Heart right ventricle (tissue), 16 donors: ENCODE data around the gene ADA. TPM values are rescaled to one million over a fixed set of nuclear protein-coding genes. Genes with fewer than 3 reads are reported as not detected.

Experiments
- ATAC-seq, 8 donors: fragments of 200-7000 bp; cut with Tn5 transposase; one replicate each; pipeline ENCODE4 v1.9.1; 2020; ENCODE audit warnings: mild to moderate bottlenecking in 8 of 8, moderate library complexity in 8 of 8, moderate number of reproducible peaks in 1 of 8
- DNase-seq, 2 donors: peaks; one replicate each; pipeline ENCODE4 v3.0.0-alpha.2; 2020
- H3K27ac ChIP-seq, 10 donors: fragments of 200-600 bp; sonication (generic) in 2 of 10; one replicate each; pipeline versions ENCODE4 v1.5.0 to v1.8.0; 2020 to 2022; ENCODE audit warnings: mild to moderate bottlenecking in 3 of 10
- H3K27me3 ChIP-seq, 7 donors: fragments of 200-600 bp; one replicate each; pipeline ENCODE4 v1.8.0; 2021 to 2022; ENCODE audit warnings: mild to moderate bottlenecking in 2 of 7
- H3K36me3 ChIP-seq, 9 donors: fragments of 200-600 bp; sonication (generic) in 1 of 9; one replicate each; pipeline versions ENCODE4 v1.5.0 to v1.8.0; 2020 to 2022; ENCODE audit warnings: mild to moderate bottlenecking in 2 of 9
- H3K4me1 ChIP-seq, 9 donors: fragments of 200-600 bp; sonication (generic) in 1 of 9; one replicate each; pipeline versions ENCODE4 v1.5.0 to v1.8.0; 2020 to 2022; ENCODE audit warnings: mild to moderate bottlenecking in 4 of 9
- H3K4me3 ChIP-seq, 10 donors: fragments of 200-600 bp; sonication (generic) in 2 of 10; one replicate each; pipeline versions ENCODE4 v1.5.0 to v1.8.0; 2020 to 2022; ENCODE audit warnings: mild to moderate bottlenecking in 7 of 10, moderate library complexity in 2 of 10
- H3K9me3 ChIP-seq, 11 donors: fragments of 200-600 bp in 10 of 11; sonication (generic) in 2 of 11; one replicate each; pipeline versions ENCODE4 v1.5.0 to v1.8.0; 2013 to 2022; ENCODE audit warnings: mild to moderate bottlenecking in 2 of 11, control low read depth in 1 of 11, moderate library complexity in 1 of 11
- CTCF ChIP-seq, 9 donors: fragments of 200-600 bp; sonication (generic) in 2 of 9; IDR thresholded peaks; one replicate each; pipeline versions ENCODE4 v1.5.0 to v1.8.0; 2021 to 2022; ENCODE audit warnings: antibody characterized with exemption in 9 of 9, mild to moderate bottlenecking in 5 of 9, moderate library complexity in 1 of 9
- WGBS, 2 donors: extraction: QIAGEN DNeasy Blood & Tissue Kit; methylation state at CpG; one replicate each; pipeline ENCODE4 v1.1.7; 2013; ENCODE audit warnings: inconsistent platforms in 1 of 2; 5-methylcytosine and 5-hydroxymethylcytosine counted together
- intact Hi-C, 10 donors: fragments of 100-400 bp; cut with DNase I; formaldehyde crosslinking; loops; one replicate each; pipeline versions ENCODE4 v1.11.1 to v1.14.2; 2022
- polyA plus RNA-seq, 2 donors: library from polyadenylated mRNA; stranded (reverse); fragments of 200-250 nt; gene quantifications; one replicate each; pipeline ENCODE4 v1.2.3, GENCODE V29; 2013
- total RNA-seq, 10 donors: library from RNA; stranded (reverse); fragmentation: NEBNext Ultra II Directional in 3 of 10; extraction: Animal tissue kit (Norgen Biotek cat#: 25700) in 3 of 10; gene quantifications; one replicate each; pipeline versions ENCODE4 v1.2.1 to v1.2.4, GENCODE V29; 2021 to 2023
- donor health status: Arrhythmogenic right ventricular cardiomyopathy.
- donor health status: ischemic (EF 13 %, LVEDD 7.1; RV severe dilation, severe dysfunction).
- donor health status: healthy with polysubstance abuse.
- donor health status: DM: no; HTN: yes; CAD: no.
- donor health status: DM: no; HTN: no; CAD: no.
- donor health status: ischemic (EF 25% LVEDD 6.9; RV normal size, moderate dysfunction).
- donor health status: ischemic (EF 25% LVEDD 5.7; RV mildly dilated, moderate dysfunction).
- donor health status: healthy.
- donor health status: DM: yes; HTN: yes; CAD: no.
- donor health status: Ischemic cardiomyopathy.
- donor health status: ischemic (EF 35%, LVEDD 5.7; RV mildly dilated, moderate dysfunction).
- donor health status: nonischemic (EF 11% LVEDD 7.7; RV severe dilation, severe dysfunction).
- donor health status: DM: yes; HTN: yes; CAD: no.
- donor health status: PGD.
- donor health status: ischemic (EF 29% LVEDD 5.4; RV normal size, mild dysfunction).
- donor health status: nonischemic (EF 23%, LVEDD 6.1; RV moderate dilation, normal function).

ADA gene
- total and polyA plus RNA-seq, 12 donors, result 1.6 to 18.3 (median 5.1) TPM

- H3K9me3 ChIP-seq, result no peaks in the 10 kb centered on the region
- DNase-seq (no peak), ATAC-seq (no peak)
- H3K4me3 ChIP-seq, result no peak overlapping the region
- peaks cover 0 to 12% (median 0%) of the 10 kb centered on the region in 9 donors for H3K36me3 ChIP-seq
- intact Hi-C loops, result no loop called here
- no peaks in the 10 kb centered on the region for H3K27me3 ChIP-seq
- TF ChIP-seq CTCF (IDR thresholded peaks at IDR 0.05), result no peak
- H3K4me1 ChIP-seq, result peaks cover 18 to 80% (median 58%) of the 10 kb centered on the region in 9 donors
- peak overlapping the region in 1 of 10 donors; percentile 29 for H3K27ac ChIP-seq
- 74 to 77% methylated on average over 3 of the region's 3 CpGs for WGBS, 2 donors
These were observed 2.4 kb downstream of the ADA start for GRCh38 chr20:44649126-44649525.

- no peak overlapping the region for H3K4me3 ChIP-seq
- H3K27ac ChIP-seq, result peak overlapping the region in 1 of 10 donors; percentile 29
- H3K27me3 ChIP-seq, result no peaks in the 10 kb centered on the region
- no peak for TF ChIP-seq CTCF (IDR thresholded peaks at IDR 0.05)
- ATAC-seq (no peak), DNase-seq (no peak)
- intact Hi-C loops, result no loop called here
- H3K4me1 ChIP-seq, result peaks cover 20 to 85% (median 63%) of the 10 kb centered on the region in 9 donors
- no peaks in the 10 kb centered on the region for H3K9me3 ChIP-seq
- H3K36me3 ChIP-seq, result peaks cover 0 to 12% (median 0%) of the 10 kb centered on the region in 9 donors
- 75 to 82% methylated on average over 7 of the region's 7 CpGs for WGBS, 2 donors
These were observed 2.9 kb downstream of the ADA start for GRCh38 chr20:44648579-44648978.

GRCh38 chr20:44648068-44648467 is 3.4 kb downstream of the ADA start:
- intact Hi-C loops, result no loop called here
- Histone ChIP-seq H3K27ac (no peak overlapping the region), H3K9me3 (no peaks in the 10 kb centered on the region)

GRCh38 chr20:44646641-44647274 is 4.7 kb downstream of the ADA start:
- Histone ChIP-seq H3K36me3 (peaks cover 0 to 12% (median 0%) of the 10 kb centered on the region in 9 donors), H3K27me3 (no peaks in the 10 kb centered on the region), H3K4me3 (no peak overlapping the region), H3K4me1 (peaks cover 31 to 94% (median 75%) of the 10 kb centered on the region in 9 donors), H3K27ac (peak overlapping the region in 8 of 10 donors; percentile 21 to 91 (median 56)), H3K9me3 (no peaks in the 10 kb centered on the region)
- intact Hi-C loops, result no loop called here
- 80 to 83% methylated on average over 10 of the region's 10 CpGs for WGBS, 2 donors
- ATAC-seq (no peak), DNase-seq (no peak)
- TF ChIP-seq CTCF (IDR thresholded peaks at IDR 0.05), result no peak

More at GRCh38 chr20:44648068-44648467, 3.4 kb downstream of the ADA start:
- WGBS, 2 donors, result 88 to 92% methylated on average over 5 of the region's 5 CpGs
- TF ChIP-seq CTCF (IDR thresholded peaks at IDR 0.05), result no peak
- Histone ChIP-seq H3K27me3 (no peaks in the 10 kb centered on the region), H3K4me3 (no peak overlapping the region), H3K4me1 (peaks cover 22 to 85% (median 64%) of the 10 kb centered on the region in 9 donors), H3K36me3 (peaks cover 0 to 12% (median 0%) of the 10 kb centered on the region in 9 donors)
- ATAC-seq (no peak), DNase-seq (no peak)
